ENCODE results near the gene YTHDF1. TPM values are rescaled to one million over a fixed set of nuclear protein-coding genes. Genes with fewer than 3 reads are reported as not detected.

Gene YTHDF1
- total RNA-seq, 2 donors from 2014 or later = 64.9 to 73.2 TPM

DNA sequence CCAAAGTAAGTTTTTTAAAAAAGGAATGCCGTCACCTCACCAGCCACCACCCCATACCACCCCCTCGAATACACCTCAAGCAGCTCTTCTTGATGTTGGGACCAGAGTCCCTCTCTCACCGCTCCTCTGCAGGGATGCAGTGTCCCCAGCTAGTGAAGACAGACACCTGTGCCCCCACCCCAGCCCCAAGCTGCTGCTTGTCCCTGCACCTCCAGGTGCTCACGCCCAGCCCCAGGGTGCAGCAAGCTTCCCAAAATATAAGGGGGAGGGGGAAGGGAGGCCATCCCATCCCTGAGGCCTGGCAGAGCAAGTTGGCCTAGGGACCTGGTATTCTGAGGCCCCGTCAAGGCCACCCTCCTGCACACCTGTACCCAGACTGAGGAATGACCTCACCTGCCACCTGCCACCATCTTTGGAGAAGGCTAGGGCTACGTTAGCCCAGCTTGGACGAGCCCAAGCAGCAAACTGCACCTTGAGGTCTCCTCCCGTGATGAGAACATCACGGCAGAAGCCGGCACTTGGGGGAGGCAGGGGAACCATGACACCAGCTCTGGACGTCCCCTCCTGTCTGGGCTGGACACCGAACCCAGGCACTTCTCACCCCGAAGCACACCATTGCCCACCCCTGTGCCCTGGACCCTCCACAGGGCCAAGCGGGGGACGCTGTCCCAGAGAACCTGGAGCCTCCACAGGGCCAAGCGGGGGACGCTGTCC, 25.9 kb downstream of the YTHDF1 start:
- Mint-ChIP-seq H3K36me3 (ENCODE audit: low read depth) (peaks cover 5% of the 10 kb centered on the region), H3K9me3 (no peaks in the 10 kb centered on the region), H3K27me3 (ENCODE audit: insufficient read depth) (no peaks in the 10 kb centered on the region), H3K27ac (no peak overlapping the region), H3K4me3 (no peak overlapping the region), H3K4me1 (peaks cover 4% of the 10 kb centered on the region)
- Histone ChIP-seq H3K27me3 (ENCODE audit: control insufficient read depth, insufficient read depth, low read length, poor library complexity, severe bottlenecking) (no peaks in the 10 kb centered on the region), H3K27ac (ENCODE audit: low read depth, low read length) (no peak overlapping the region), H3K36me3 (ENCODE audit: control insufficient read depth, insufficient read depth, low read length) (peaks cover 12% of the 10 kb centered on the region), H3K9me3 (ENCODE audit: control insufficient read depth, low read length) (no peaks in the 10 kb centered on the region), H3K4me3 (ENCODE audit: low read length) (no peak overlapping the region), H3K4me1 (ENCODE audit: control insufficient read depth, insufficient read depth, low read length) (no peaks in the 10 kb centered on the region), H3K9ac (ENCODE audit: extremely low read depth, low read length, poor library complexity, severe bottlenecking) (no peak overlapping the region)
- TF ChIP-seq, protein P1, sequence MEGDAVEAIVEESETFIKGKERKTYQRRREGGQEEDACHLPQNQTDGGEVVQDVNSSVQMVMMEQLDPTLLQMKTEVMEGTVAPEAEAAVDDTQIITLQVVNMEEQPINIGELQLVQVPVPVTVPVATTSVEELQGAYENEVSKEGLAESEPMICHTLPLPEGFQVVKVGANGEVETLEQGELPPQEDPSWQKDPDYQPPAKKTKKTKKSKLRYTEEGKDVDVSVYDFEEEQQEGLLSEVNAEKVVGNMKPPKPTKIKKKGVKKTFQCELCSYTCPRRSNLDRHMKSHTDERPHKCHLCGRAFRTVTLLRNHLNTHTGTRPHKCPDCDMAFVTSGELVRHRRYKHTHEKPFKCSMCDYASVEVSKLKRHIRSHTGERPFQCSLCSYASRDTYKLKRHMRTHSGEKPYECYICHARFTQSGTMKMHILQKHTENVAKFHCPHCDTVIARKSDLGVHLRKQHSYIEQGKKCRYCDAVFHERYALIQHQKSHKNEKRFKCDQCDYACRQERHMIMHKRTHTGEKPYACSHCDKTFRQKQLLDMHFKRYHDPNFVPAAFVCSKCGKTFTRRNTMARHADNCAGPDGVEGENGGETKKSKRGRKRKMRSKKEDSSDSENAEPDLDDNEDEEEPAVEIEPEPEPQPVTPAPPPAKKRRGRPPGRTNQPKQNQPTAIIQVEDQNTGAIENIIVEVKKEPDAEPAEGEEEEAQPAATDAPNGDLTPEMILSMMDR (conservative IDR thresholded peaks at IDR 0.05) = no peak
- no peak for DNase-seq
- WGBS, 2 experiments (ENCODE audit: insufficient coverage in 1 of 2, insufficient read length in 1 of 2) = 93 to 94% methylated on average over 12 to 17 of the region's 17 CpGs

DNA sequence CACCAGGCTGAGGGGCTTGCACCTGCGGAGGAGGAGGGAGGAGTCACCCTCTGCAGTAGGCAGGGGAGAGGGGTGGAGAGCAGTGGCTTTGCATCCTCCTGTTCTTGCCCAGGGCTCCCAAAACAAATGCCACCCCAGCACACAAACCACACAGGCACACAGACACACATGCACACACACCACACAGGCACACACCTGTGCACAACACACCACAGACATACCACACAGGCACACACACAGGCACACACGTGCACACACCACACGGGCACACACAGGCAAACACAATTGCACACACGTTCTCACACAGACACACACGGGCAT, 26.6 kb downstream of the YTHDF1 start:
- Mint-ChIP-seq H3K4me1 (peaks cover 4% of the 10 kb centered on the region), H3K9me3 (no peaks in the 10 kb centered on the region), H3K4me3 (no peak overlapping the region), H3K27ac (no peak overlapping the region), H3K36me3 (ENCODE audit: low read depth) (no peaks in the 10 kb centered on the region), H3K27me3 (ENCODE audit: insufficient read depth) (no peaks in the 10 kb centered on the region)
- Histone ChIP-seq H3K36me3 (ENCODE audit: control insufficient read depth, insufficient read depth, low read length) (peaks cover 4% of the 10 kb centered on the region), H3K4me1 (ENCODE audit: control insufficient read depth, insufficient read depth, low read length) (no peaks in the 10 kb centered on the region), H3K9ac (ENCODE audit: extremely low read depth, low read length, poor library complexity, severe bottlenecking) (no peak overlapping the region), H3K4me3 (ENCODE audit: low read length) (no peak overlapping the region), H3K27me3 (ENCODE audit: control insufficient read depth, insufficient read depth, low read length, poor library complexity, severe bottlenecking) (no peaks in the 10 kb centered on the region), H3K27ac (ENCODE audit: low read depth, low read length) (no peak overlapping the region), H3K9me3 (ENCODE audit: control insufficient read depth, low read length) (no peaks in the 10 kb centered on the region)
- TF ChIP-seq, protein P1 (conservative IDR thresholded peaks at IDR 0.05) = no peak
- DNase-seq = no peak
- 92% methylated on average over 5 of the region's 5 CpGs; no CpG with 5 or more reads in 1 of the 2 experiments for WGBS, 2 experiments (ENCODE audit: insufficient coverage in 1 of 2, insufficient read length in 1 of 2)

DNA sequence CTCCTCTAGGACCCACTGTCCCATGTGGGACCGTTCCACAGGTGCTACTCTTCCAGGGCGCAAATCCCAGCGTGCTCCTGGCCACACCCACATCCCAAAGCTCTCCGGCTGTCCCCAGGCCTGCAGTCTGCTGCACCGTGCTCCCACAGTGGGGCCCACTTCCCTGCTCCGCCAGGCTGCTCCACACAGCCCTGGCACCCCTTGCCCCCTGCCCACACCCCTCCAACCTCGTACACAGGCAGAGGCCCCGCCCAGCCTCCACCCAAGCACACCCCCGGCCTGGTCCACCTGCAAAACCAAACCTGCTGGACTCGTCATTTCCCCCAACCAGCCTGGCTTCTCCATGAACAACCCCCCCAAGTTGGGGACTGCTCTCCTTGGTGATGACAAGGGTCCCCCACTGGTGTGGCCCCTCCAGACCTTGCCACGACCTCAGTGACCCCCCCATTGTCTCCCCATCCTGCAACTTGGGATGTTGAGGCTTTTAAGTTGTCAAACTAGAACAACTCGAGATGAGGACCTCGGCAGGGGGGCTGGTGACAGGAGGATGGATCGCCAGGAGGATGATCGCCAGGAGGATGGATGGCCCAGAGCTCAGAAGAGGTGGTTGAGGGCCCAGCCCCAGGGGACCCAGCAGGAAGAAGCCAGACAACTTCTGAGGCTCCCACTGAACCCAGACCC, 27.1 kb downstream of the YTHDF1 start:
- H3K27me3 Mint-ChIP-seq (ENCODE audit: insufficient read depth) = no peaks in the 10 kb centered on the region
- peaks cover under 1% of the 10 kb centered on the region for H3K4me1 Mint-ChIP-seq
- WGBS, 2 experiments (ENCODE audit: insufficient coverage in 1 of 2, insufficient read length in 1 of 2) = 79 to 89% methylated on average over 3 to 15 of the region's 15 CpGs
- Histone ChIP-seq H3K4me3 (ENCODE audit: low read length) (no peak overlapping the region), H3K27ac (ENCODE audit: low read depth, low read length) (no peak overlapping the region), H3K36me3 (ENCODE audit: control insufficient read depth, insufficient read depth, low read length) (no peaks in the 10 kb centered on the region), H3K9ac (ENCODE audit: extremely low read depth, low read length, poor library complexity, severe bottlenecking) (no peak overlapping the region), H3K4me1 (ENCODE audit: control insufficient read depth, insufficient read depth, low read length) (no peaks in the 10 kb centered on the region), H3K27me3 (ENCODE audit: control insufficient read depth, insufficient read depth, low read length, poor library complexity, severe bottlenecking) (no peaks in the 10 kb centered on the region), H3K9me3 (ENCODE audit: control insufficient read depth, low read length) (no peaks in the 10 kb centered on the region)
- DNase-seq = no peak
- H3K9me3 Mint-ChIP-seq = no peaks in the 10 kb centered on the region
- TF ChIP-seq, protein P1 (conservative IDR thresholded peaks at IDR 0.05) = no peak
- no peaks in the 10 kb centered on the region for H3K36me3 Mint-ChIP-seq (ENCODE audit: low read depth)
- no peak overlapping the region for H3K27ac Mint-ChIP-seq
- H3K4me3 Mint-ChIP-seq = no peak overlapping the region
